Fibroblast of lung (primary cell): ENCODE data around the gene SMAD3. TPM values are rescaled to one million over a fixed set of nuclear protein-coding genes. Genes with fewer than 3 reads are reported as not detected.

ENCODE experiments used
- DNase-seq, 2 donors: peaks; one replicate each; pipeline versions ENCODE4 v3.0.0 to v3.0.0-alpha.2; 2010; ENCODE audit warnings: low read depth in 2 of 2
- H2AFZ ChIP-seq: 2 replicates; pipeline ENCODE4 v1.5.1; 2012; ENCODE audit warnings: low read length, control low read depth, inconsistent platforms
- H3K27ac ChIP-seq: 2 replicates; pipeline ENCODE4 v1.5.1; 2011; ENCODE audit warnings: low read length, control low read depth; ENCODE audit not compliant: insufficient read depth
- H3K27me3 ChIP-seq: 2 replicates; pipeline ENCODE4 v1.5.1; 2011; ENCODE audit warnings: mild to moderate bottlenecking, low read length; ENCODE audit not compliant: control insufficient read depth, insufficient read depth
- H3K36me3 ChIP-seq: 2 replicates; pipeline ENCODE4 v1.5.1; 2011; ENCODE audit warnings: low read length; ENCODE audit not compliant: control insufficient read depth, insufficient read depth
- H3K4me1 ChIP-seq: 2 replicates; pipeline ENCODE4 v1.5.1; 2011; ENCODE audit warnings: low read length; ENCODE audit not compliant: control insufficient read depth, insufficient read depth; ENCODE audit errors: extremely low read depth
- H3K4me2 ChIP-seq: 2 replicates; pipeline ENCODE4 v1.5.1; 2011; ENCODE audit warnings: low read length, control low read depth; ENCODE audit not compliant: insufficient read depth; ENCODE audit errors: extremely low read depth
- H3K4me3 ChIP-seq, 4 experiments: fragments of 200-600 bp in 1 of 4; sonication (generic) in 1 of 4; replicated peaks in 1 of 4; 2 replicates each; pipeline ENCODE4 v1.5.1; 2011 to 2016; ENCODE audit warnings: low read length in 4 of 4, low read depth in 3 of 4, mild to moderate bottlenecking in 3 of 4, control low read depth in 2 of 4, inconsistent platforms in 1 of 4, mixed read lengths in 1 of 4; ENCODE audit not compliant: insufficient read depth in 1 of 4; ENCODE audit errors: control extremely low read depth in 1 of 4
- H3K79me2 ChIP-seq: 2 replicates; pipeline ENCODE4 v1.5.1; 2012; ENCODE audit warnings: mild to moderate bottlenecking, low read length, inconsistent platforms; ENCODE audit not compliant: control insufficient read depth, insufficient read depth
- H3K9ac ChIP-seq: 2 replicates; pipeline ENCODE4 v1.5.1; 2011; ENCODE audit warnings: mild to moderate bottlenecking, low read length, control low read depth; ENCODE audit not compliant: insufficient read depth
- H3K9me3 ChIP-seq: 2 replicates; pipeline ENCODE4 v1.5.1; 2012; ENCODE audit warnings: low read depth, low read length; ENCODE audit not compliant: control insufficient read depth, insufficient read depth
- H4K20me1 ChIP-seq: 2 replicates; pipeline ENCODE4 v1.5.1; 2011; ENCODE audit warnings: low read length; ENCODE audit not compliant: control insufficient read depth, insufficient read depth; ENCODE audit errors: extremely low read depth
- EZH2 ChIP-seq: IDR thresholded peaks from 2 replicates; pipeline ENCODE4 v1.5.1; 2012; ENCODE audit warnings: low read length, control low read depth, mild to moderate bottlenecking; ENCODE audit errors: missing control alignments
- polyA plus RNA-seq, 2 donors: library from polyadenylated mRNA; depleted of rRNA in 1 of 2; stranded (reverse) in 1 of 2; unstranded in 1 of 2; fragments of >200 nt; gene quantifications; 2 replicates each; pipeline ENCODE4 v1.2.1, GENCODE V29; 2011 to 2012; ENCODE audit warnings: missing spikeins in 1 of 2
- total RNA-seq: library from RNA; depleted of rRNA; stranded (reverse); fragments of >200 nt; gene quantifications from 2 replicates; pipeline ENCODE4 v1.2.1, GENCODE V29; 2014
- TF ChIP-seq, protein P1 (sequence below), 2 donors: IDR thresholded peaks in 1 of 2; conservative IDR thresholded peaks in 1 of 2; 1 replicate in 1 of 2; 2 replicates in 1 of 2; pipeline ENCODE4 v1.5.1; 2011 to 2012; ENCODE audit warnings: low read length in 2 of 2, control low read depth in 1 of 2, inconsistent platforms in 1 of 2, low read depth in 1 of 2, mild to moderate bottlenecking in 1 of 2

SMAD3 gene
- total and polyA plus RNA-seq, 2 donors (not counting 1 experiment from before 2014, with no cell fraction given): 69.9 to 173 TPM

DNA sequence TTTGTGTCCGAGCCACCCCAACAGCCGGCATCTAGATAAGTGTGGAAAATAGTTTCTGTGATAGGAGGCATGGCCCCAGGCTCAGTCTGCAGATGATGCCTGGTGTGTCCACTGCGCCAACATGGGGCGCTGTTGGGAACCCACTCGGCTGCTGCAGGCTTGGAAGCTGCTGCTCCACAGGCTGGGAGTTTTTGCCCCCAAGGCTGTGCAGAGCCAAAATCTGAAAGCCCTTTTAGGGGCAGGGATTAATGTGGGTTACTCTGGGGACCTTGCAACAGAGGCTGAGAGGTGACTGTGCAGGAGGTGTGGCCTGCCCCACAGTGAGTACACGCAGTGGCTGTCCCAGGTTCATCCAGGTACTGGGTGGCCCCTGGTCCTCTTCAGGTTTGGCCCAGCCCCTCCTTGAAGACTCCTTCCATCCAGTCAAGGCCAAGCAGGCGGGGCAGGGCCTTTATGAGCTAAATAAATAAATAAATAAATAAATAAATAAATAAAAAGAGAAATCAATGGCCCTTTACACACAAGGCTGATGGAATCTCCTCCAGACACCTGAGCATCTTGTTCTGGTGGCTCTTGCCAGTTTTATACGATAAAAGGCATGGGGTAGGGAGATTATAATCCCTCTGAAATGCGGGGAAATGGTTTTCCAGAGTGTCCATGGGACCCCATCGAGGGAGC lies 115.3 kb downstream of the SMAD3 start:
- no peak overlapping the region for H2AFZ ChIP-seq
- H3K27ac ChIP-seq: peak overlapping the region; percentile 84
- TF ChIP-seq, protein P1, sequence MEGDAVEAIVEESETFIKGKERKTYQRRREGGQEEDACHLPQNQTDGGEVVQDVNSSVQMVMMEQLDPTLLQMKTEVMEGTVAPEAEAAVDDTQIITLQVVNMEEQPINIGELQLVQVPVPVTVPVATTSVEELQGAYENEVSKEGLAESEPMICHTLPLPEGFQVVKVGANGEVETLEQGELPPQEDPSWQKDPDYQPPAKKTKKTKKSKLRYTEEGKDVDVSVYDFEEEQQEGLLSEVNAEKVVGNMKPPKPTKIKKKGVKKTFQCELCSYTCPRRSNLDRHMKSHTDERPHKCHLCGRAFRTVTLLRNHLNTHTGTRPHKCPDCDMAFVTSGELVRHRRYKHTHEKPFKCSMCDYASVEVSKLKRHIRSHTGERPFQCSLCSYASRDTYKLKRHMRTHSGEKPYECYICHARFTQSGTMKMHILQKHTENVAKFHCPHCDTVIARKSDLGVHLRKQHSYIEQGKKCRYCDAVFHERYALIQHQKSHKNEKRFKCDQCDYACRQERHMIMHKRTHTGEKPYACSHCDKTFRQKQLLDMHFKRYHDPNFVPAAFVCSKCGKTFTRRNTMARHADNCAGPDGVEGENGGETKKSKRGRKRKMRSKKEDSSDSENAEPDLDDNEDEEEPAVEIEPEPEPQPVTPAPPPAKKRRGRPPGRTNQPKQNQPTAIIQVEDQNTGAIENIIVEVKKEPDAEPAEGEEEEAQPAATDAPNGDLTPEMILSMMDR (conservative IDR thresholded peaks at IDR 0.05 in 1 of 2, IDR thresholded peaks at IDR 0.05 in 1 of 2; ENCODE audit: low read depth in 1 of 2, low read length in 2 of 2): no peak
- TF ChIP-seq EZH2: no peak
- H3K9me3 ChIP-seq: no peaks in the 10 kb centered on the region
- no peaks in the 10 kb centered on the region for H4K20me1 ChIP-seq
- H3K4me1 ChIP-seq: peaks cover 71% of the 10 kb centered on the region
- no peak overlapping the region for H3K4me2 ChIP-seq
- peaks cover 44% of the 10 kb centered on the region for H3K36me3 ChIP-seq
- H3K79me2 ChIP-seq: peaks cover 47% of the 10 kb centered on the region
- DNase-seq: no peak
- H3K9ac ChIP-seq: no peak overlapping the region
- no peaks in the 10 kb centered on the region for H3K27me3 ChIP-seq
- H3K4me3 ChIP-seq: no peak overlapping the region

DNA sequence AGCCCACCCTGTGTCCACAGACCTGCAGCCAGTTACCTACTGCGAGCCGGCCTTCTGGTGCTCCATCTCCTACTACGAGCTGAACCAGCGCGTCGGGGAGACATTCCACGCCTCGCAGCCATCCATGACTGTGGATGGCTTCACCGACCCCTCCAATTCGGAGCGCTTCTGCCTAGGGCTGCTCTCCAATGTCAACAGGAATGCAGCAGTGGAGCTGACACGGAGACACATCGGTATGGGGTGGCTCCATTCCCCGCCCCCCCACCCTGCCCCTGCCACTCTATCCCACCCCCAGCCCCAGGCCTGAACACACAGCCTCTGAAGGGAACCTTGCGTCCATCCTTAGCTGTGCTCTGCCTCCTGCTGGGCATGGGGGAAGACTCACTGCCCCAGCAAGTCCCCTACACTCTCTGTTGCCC lies 115.8 kb downstream of the SMAD3 start:
- Histone ChIP-seq H3K27ac (peak overlapping the region; percentile 9), H4K20me1 (no peaks in the 10 kb centered on the region), H3K4me3 (no peak overlapping the region), H3K27me3 (no peaks in the 10 kb centered on the region), H3K9me3 (no peaks in the 10 kb centered on the region), H2AFZ (no peak overlapping the region), H3K79me2 (peaks cover 43% of the 10 kb centered on the region), H3K9ac (no peak overlapping the region), H3K4me2 (no peak overlapping the region), H3K4me1 (peaks cover 71% of the 10 kb centered on the region), H3K36me3 (peaks cover 44% of the 10 kb centered on the region)
- DNase-seq: no peak
- TF ChIP-seq, protein P1 (conservative IDR thresholded peaks at IDR 0.05 in 1 of 2, IDR thresholded peaks at IDR 0.05 in 1 of 2; ENCODE audit: low read depth in 1 of 2, low read length in 2 of 2): no peak
- no peak for TF ChIP-seq EZH2

DNA sequence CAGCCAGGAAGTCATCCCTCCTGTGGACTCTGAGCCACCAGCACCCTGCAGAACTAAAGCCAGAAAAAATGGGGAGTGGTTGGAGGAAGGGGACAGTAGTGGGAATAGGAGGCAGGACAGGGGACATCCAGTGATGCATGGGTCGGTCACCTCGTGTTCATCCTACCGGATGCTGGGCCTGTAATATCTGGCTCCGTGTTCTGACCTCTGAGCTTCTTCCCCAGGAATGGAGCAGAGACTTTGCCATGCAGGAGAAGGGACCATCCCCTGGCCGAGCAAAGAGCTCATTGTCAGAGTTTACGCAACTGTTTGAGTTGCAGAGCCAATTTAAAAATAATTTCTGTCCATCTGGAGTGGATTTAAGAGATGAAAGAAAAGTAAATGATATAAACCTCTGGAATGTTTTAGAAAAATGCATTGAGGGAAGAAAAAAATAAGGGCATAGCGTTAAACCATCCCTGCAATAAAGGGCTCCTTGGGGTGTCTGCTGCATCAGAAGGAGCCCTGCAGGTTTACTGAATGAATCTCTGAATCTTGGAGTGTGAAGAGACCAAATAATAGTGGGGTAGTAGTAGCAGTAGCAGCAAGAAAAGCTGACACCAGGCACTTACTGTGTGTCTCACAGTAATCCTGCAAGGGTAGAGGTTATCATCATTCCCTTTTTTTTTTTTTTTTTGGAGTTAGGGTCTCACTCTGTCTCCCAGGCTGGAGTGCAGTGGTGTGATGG lies 118.2 kb downstream of the SMAD3 start:
- peak; percentile 59 to 61 for DNase-seq
- Histone ChIP-seq H3K9me3 (no peaks in the 10 kb centered on the region), H3K79me2 (peaks cover 45% of the 10 kb centered on the region), H4K20me1 (no peaks in the 10 kb centered on the region), H3K4me1 (peaks cover 64% of the 10 kb centered on the region), H3K27ac (peak overlapping the region; percentile 79), H3K36me3 (peaks cover 59% of the 10 kb centered on the region), H3K4me2 (no peak overlapping the region), H2AFZ (no peak overlapping the region), H3K9ac (no peak overlapping the region), H3K4me3 (no peak overlapping the region), H3K27me3 (no peaks in the 10 kb centered on the region)
- TF ChIP-seq EZH2: no peak
- TF ChIP-seq, protein P1 (conservative IDR thresholded peaks at IDR 0.05 in 1 of 2, IDR thresholded peaks at IDR 0.05 in 1 of 2; ENCODE audit: low read depth in 1 of 2, low read length in 2 of 2): no peak
